Stimulated activated CD4-positive, alpha-beta T cell treated with anti-CD3 and anti-CD28 coated beads, Interleukin-2, amount 100 ng/mL, for 48 hours (primary cell): Measurements from ENCODE around the gene SMTNL2.
"Not testable (repeated sequence)": the region's sequence is repeated elsewhere in the genome, so short reads cannot be mapped to it uniquely, and the experiment has no call there.

Experiments
- DNase-seq, 2 donors: peaks; one replicate each; pipeline ENCODE4 v3.0.0-alpha.2; 2020

SMTNL2 gene

DNA sequence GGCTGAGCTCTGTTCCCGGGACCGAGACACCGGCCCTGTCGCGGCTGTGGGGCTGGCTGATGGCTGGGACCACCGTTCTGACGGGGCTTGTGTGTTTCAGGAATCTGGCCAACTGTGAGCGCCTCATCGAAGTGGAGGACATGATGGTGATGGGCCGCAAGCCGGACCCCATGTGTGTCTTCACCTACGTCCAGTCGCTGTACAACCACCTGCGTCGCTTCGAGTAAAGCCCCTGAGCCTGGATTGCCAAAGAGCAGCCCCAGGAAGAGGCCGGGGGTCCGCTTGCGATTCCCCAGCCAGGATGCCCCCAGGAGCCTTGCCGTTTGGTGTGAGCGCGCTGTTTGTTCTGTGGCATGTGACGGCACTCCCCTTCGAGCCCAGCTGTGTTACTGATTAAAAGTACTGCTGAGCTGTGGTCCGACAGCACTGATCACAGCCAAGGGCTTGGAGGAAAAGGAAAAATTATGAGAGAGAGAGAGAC, 23.0 kb downstream of the SMTNL2 start:
- no peak for DNase-seq

DNA sequence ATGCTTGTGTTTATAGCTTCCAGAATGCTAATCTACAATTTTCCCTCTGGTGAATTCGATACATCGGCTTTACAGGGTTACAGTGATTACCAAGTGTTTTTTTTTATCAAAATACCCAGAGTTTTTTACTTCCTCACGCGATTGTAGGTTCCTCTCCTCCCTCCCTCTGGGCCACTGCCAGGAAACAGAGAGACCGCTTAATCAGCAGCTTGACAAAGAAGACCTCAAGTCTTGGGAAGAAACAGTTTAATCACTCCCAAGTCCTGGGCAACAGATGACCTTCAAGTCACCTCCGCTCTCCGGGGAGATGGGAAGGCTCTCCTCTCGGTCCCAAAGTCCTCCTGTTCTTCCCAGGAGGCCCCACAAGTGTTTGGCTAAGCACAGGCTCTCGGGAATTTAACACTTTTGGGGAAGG, 23.5 kb downstream of the SMTNL2 start:
- no peak for DNase-seq

DNA sequence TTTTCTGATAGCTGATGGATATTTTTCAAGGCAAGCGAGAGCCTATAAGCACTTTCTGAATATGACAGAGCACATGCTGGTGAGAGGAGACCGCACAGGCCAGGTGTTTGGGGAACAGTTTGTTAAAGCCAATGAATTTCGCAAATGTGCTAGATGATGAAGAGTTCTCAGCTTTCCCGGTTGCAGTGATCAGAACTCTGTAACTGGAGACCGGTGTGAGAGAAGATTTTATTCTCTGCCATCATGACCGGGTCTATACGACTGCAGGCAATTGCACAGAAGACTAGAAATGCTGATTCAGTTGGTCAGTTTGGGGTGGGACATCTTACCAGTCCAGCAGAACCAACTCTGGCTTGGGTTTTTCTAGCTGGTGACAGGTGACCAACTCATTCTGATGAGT, 25.4 kb downstream of the SMTNL2 start:
- no peak for DNase-seq

DNA sequence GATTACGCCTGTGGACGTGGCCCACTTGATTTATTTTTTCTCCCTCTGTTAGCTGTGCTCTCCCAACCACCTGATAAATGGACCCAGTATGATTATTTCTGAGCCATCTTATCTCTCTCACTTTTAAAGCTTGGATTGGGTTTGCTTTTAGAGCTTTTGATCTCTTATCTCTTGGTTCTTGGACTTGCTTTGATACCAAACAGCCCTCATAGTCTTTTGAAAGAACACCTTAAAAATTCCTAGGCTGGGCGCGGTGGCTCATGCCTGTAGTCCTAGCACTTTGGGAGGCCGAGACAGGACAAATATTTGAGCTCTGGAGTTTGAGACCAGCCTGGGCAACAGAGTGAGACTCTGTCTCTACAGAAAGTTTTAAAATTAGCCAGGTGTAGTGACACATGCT, 25.8 kb downstream of the SMTNL2 start:
- DNase-seq = no peak

DNA sequence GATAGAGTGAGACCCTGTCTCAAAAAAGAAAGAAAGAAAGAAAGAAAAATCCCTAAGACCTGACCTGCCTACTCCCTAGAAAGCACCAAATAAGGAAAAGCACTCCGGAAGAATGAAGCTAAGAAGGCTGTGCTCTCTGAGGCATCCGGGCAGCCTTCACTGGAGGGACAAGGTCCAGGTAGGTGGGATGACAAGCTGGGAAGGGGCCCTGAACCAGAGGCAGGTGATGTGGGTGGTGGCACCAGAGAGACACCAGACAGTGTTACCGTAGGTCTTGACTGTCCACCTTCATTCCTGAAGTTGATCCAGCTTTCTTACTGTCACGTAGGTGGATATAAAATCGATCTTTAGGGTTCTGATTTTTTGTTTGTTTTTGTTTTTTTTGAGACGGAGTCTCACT, 26.3 kb downstream of the SMTNL2 start:
- DNase-seq = no peak

DNA sequence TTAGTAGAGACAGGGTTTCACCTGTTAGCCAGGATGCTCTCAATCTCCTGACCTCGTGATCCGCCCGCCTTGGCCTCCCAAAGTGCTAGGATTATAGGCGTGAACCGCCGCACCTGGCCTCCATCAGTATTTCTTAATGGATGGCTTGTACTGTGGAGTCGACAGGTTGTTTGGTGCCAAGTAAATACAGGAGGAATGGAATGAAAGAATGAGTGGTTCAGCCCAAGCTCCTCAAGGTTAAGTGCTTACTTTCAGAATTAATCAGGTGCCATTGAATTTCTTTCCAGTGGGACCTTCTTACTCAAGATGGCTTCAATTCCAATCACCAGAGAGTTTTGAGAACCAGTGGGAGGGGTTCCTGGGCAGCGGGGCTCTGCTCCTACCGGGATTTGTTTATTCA, 32.1 kb downstream of the SMTNL2 start:
- no peak for DNase-seq

DNA sequence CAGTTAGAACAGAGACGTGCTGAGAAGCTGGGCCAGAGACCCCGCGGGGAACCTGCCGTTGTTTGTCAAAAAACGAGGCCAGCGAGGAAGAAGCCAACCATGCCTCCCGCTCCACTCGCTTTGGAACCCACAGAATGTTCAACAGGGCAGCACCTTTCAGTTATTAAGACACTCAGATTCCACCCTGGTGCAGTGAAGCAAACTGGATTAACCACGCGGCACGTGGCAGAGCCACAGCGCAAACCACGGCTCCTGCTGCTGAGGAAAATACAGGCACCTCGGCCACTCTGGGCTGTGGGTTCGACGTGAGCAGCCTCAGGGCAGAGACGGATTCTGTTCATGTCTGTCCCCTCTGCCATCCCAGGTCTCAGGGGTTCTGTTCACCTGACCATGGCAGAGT, 32.8 kb downstream of the SMTNL2 start:
- DNase-seq = no peak

DNA sequence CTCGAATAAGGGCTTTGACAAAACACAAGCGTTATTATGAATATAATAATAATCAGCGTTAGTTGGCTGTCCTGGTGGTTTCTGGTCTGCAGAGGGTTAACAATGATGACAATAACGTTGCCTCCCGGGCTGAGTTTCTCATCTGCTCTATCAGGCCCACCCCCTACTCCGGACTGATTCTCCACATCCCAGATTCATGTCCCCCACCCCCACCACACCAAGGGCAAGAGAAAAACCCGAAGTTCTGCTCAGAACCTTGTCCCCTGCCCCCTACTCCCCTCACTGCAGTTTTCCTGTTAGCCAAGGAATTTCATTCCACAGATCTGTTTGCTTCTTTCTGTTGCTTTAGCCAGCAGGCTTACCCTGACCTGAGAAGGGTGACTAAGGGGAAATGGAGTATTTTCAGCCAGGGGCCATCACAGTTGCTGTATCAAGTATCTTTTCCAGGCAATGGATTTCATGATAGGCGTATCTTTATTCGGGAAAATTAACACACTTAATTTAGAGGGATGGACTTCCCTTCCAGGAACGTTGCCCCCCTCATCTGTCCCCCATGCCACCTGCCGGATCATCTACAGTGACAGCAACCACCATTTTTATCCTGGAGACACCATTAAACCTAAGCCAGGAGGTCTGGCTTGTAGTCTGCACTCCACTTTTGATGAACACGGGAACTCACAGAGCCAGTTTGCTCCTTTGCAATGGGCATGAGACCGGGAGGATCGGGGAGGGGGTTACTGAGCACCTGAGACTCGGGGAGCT, 33.4 kb downstream of the SMTNL2 start:
- no peak for DNase-seq

DNA sequence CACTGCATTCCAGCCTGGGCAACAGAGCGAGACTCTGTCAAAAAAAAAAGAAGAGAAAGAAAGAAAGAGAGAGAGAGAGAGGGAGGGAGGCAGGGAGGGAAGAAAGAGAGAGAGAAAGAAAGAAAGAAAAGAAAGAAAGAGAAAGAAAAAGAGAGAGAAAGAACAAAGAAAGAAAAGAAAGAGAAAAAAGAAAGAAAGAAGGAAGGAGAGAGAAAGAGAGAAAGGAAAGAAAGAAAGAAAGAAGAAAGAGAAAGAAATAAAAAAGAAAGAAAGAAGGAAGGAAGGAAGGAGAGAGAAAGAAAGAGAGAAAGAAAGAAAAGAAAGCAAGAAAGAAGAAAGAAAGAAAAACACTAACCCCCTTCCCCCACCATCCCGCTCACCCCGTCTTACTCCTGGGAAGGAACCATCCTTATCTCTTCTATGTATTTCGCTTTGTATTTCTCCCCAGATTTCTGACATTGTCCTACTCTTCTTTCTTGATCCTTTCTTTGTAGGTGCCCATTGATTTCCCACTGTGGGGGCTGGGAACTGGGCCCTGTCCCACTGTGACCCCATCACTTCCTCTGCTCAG, 36.3 kb downstream of the SMTNL2 start:
- no peak for DNase-seq

DNA sequence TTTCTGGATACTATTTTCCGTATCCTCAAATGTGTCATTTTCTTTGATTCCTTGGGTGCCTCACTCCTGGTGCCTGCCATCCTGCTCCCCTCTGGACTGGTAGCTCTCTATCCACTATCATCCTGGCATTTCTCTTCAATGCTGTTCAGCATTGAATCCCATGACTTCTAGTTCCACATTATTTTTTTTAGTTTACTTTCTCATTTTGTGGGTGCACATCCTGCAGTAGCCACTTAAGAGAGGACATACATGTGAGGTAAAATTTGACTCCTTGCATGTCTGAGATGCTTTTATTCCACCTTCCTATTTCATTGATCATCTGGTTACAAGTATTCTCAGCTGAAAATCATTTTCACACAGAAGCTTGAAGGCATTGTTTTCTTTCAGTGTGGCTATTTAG, 38.0 kb downstream of the SMTNL2 start:
- DNase-seq = no peak

DNA sequence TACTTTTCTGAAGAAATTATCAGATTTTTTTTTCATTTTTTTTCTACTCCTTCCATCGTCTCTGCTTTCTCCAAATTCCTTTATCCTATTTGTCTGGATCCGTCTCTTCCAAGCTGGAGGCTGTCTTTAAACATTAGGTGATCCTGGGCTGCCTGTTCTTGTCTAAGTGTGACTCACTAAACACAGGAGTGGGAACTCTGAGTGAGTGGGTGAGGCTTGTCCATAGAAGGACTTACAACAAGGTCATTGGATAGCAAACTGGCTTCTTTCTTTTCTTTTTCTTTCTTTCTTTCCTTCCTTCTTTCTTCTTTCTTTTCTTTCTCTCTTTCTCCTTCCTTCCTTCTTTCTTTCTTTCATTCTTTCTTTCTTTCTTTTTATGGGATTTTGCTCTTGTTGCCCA, 38.9 kb downstream of the SMTNL2 start:
- no peak for DNase-seq

DNA sequence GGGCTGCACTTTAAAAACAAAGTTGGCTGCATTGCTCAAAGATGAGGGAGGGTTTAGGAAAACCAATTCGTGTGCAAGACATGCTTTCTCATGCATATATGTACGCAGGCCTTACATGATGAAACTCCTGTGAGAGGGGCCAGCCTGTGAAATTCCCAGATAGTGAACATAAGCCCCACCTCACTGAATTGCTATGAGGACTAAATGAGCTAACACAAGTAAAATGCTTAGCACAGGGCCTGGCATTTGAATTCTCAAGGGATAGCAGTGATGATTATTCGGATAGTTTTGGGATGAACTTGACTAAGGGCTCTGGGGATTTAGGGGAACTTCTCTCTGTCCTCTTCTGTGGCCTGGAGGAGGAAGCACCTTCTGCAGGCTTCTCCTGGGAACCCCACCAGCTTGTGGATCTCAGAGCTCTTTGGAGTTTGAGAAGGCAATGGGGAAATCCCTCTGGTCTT, 40.2 kb downstream of the SMTNL2 start:
- not testable (repeated sequence) for DNase-seq

DNA sequence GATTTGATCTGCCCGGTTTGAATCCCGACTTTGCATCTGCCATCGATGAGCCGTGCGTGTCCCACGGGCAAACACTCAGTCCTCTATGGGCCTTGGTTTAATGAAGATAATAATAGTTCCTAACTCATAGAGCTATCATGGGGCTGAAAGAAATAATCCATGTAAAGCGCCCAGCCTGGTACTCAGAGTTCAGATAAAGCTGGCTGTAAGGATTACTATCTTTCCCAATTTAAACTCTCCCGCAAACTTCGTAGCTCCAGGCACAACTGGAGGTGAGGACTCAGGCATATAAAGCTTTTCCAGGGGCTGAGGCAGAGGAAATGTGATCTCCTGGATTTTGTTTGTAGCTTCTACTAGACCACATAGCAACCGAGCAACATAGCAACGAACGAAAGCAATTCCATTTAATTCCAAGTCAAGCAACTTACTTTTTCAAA, 40.9 kb downstream of the SMTNL2 start:
- DNase-seq = no peak

DNA sequence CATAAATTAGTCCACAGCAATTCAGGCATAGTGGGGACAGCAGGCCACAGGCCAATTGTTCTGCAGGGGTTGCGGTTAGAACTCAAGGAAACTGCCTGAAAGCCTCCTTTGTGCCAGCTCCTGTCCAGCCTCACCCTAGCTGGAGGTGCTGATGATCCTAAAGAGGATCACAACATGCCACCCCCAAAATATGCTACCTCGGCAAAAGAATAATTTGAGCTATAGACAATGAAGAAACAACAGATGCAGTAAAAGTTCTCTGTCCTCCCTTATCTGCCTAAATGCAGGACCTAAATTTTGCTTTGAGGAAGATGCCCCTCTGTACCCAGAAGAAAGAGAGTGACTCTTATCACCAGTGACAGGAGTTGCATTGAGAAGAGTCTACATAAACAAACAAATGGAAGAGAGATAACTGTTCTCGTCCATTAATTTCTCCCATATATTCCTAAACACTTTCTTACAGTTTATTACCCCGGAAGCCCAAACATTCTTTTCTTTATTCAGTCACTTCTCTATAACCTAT, 42.5 kb downstream of the SMTNL2 start:
- DNase-seq = no peak

DNA sequence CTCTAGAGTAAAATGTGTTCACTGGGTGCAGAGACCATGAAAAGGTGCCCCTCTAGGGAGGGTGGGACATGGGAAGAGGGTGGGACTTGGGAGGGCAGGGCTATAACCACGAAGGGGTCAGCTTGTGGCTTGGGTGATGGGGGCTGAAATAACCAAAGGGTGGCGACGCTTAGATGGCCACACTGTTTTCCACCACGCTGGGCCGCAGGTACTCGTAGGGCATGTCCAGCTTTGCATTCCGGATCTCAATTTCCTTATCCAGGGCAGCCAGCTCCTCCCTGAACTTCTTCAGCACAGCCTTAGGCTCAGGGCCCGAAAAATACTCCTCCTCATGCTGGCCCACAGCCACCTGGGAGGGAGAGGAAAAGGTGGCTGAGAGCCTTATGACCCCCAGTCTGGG, 47.1 kb downstream of the SMTNL2 start:
- no peak for DNase-seq

DNA sequence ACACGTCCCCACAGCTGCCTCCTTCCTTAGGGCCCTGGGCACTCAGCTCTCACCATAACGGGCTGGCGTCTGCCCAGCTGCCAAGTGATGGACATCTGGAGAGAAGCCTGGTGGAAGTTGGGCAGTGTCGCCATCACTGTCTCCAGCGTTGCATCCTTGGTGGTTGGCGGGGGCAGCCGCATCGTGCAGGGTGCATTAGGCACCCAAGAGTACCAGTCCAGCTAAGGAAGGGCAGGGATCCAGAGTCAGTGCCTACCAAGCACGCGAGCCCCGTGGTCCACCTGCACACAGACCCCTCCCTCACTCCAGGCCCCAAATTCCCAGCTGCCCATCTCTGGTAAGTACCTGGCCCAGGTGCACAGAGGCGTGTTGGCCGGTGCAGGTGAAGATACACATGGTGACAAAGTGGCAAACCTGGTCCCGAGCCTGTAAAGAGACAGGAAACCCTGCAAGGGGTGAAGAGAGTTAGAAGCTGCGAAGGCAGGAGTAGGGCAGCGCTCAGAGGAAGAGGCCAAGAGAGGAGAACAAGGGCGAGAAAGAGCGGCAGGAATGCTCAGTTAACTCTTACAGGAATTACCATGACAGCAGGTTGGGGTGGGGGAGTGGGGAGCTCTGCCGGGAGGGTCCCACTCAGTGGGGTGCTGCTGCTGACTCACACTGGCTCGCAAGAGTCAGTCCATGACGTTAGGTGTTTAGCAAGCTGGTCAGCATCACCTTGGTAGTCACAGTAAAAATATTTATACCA, 47.7 kb downstream of the SMTNL2 start:
- DNase-seq = no peak

DNA sequence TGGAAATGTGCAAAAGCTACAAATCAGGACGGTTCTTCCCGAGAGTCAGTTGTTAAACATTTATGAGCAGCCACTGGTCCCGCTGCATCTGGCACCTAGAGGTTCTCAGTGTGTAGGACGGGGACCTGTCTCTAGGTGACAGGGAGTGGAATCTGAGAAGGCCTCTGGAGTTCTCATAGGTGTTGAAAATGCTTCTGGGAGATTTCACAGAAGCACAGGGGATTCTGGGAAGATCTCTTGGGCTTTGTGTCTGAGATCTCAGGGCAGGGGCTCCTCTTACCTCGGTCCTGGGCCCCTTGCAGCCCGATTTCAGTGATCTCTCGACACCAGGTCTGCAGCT, 48.2 kb downstream of the SMTNL2 start:
- DNase-seq = no peak

DNA sequence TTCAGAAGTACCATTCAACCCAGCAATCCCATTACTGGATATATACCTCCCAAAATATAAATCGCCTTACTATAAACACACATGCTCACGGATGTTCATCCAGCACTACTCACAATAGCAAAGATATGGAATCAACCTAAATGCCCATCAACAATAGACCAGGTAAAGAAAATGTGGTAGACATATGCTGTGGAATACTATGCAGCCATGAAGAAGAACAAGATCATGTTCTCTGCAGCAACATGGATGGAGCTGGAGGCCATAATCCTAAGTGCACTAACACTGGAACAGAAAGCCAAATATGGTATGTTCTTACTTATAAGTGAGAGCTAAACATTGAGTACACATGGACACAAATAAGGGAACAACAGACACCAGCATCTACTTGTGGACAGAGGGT, 49.3 kb downstream of the SMTNL2 start:
- DNase-seq = no peak

DNA sequence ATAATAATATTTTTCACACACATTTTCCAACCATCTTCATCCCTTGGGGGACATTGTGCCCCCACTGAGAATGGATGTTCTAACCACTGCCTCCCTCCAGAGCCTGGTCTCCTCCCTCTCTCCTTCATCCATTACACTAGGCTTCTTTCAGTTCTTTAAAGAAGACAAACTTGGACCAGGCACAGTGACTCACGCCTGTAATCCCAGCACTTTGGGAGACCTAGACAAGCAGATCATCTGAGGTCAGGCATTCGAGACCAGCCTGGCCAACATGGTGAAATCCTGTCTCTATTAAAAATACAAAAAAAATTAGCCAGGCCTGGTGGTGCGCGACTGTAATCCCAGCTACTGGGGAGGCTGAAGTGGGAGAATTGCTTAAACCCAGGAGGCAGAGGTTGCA, 50.6 kb downstream of the SMTNL2 start:
- no peak for DNase-seq

DNA sequence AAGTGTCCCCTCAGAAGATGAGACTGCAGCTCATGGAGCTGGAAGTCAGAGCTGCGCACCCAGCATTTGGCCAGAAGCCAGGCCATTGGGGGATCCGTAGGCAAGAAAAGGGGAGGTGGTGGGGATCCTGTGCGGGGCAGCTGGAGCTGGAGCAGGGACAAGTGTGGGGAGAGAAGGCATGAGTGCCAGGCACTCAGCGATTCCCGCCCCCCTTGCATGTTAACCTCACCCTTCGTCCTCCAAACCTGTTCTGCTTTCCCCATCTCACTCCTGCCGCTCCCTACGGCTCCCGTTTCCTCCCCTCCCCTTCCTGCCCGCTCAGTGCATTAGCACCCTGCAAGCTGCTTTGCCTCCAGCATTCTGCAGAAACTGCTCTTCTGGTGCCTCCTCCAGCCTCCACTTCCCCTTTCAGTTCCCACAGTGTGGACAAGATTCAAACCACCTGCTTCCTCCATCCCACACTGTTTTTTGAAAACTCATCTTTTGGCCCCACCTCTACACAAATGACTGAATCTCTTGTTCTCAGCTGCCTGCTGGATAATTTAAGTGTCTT, 51.6 kb downstream of the SMTNL2 start:
- no peak for DNase-seq

DNA sequence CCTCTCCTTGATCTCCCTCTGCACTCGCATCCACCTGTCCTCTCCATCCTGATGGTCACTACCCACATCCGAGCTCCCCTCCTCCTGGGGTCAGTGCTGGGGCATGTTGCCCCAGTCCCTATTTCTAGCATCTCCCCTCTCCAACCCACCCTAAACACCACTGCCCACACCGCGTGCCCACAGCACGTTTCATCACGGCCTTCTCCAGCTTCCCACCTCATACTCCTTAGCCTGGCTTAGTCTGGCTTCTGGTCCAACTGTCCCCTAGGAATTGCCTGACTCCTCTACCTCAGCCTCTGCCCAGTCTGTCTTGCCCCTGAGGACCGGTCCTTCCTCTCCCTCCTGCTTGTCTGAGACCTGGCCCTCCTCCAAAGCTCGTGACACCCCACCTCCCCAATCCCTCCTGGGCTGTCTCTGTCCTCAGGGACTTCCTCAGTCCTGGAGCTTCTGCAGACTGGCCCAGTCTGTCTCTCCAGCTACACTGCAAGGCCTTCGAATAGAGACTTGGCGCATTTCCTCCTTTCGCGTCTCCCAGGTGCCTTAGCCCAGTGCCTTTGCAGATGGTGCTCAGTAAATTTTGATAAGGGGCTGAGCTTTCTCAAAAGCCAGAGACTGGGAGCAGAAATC, 52.3 kb downstream of the SMTNL2 start:
- DNase-seq = no peak

DNA sequence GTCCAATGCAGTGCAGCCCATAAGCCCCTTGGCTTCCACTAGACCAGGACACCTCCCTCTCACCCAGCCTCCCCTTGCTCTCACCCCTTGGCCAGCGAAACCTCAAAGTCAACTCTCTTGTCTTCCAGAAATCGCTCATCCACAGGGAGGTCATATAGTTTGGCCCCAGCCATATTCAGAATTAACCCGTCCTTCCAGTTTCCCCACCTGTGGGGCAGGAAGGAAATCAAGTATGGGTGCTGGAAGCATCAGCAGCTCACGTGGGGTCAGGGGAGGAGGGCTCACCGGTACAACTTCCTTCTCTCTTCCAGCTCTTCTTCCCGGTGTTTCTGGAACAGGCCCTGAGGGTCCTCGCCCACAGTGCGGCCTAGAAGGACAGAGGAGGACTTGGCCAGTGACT, 54.4 kb downstream of the SMTNL2 start:
- DNase-seq = not testable (repeated sequence)
